HFF-Myc (cell line): ENCODE data around the gene MKRN1.
"Not testable (repeated sequence)": the region's sequence is repeated elsewhere in the genome, so short reads cannot be mapped to it uniquely, and the experiment has no call there.

ENCODE experiments used
- DNase-seq: peaks from one replicate; pipeline ENCODE4 v3.0.0-alpha.2; 2011; ENCODE audit warnings: low read depth; ENCODE audit errors: extremely low read depth
- H3K4me3 ChIP-seq: replicated peaks from 2 replicates; pipeline ENCODE4 v1.5.1; 2011; ENCODE audit warnings: low read depth, mild to moderate bottlenecking, control low read depth, low read length
- TF ChIP-seq, protein P1 (sequence below): IDR thresholded peaks from 2 replicates; pipeline ENCODE4 v1.5.1; 2012; ENCODE audit warnings: mild to moderate bottlenecking, low read depth, low read length, control low read depth; ENCODE audit errors: missing control alignments

MKRN1 gene

GRCh38 chr7:140463111-140463510, 16.2 kb downstream of the MKRN1 start:
- DNase-seq = no peak
- no peak overlapping the region for H3K4me3 ChIP-seq
- TF ChIP-seq, protein P1, sequence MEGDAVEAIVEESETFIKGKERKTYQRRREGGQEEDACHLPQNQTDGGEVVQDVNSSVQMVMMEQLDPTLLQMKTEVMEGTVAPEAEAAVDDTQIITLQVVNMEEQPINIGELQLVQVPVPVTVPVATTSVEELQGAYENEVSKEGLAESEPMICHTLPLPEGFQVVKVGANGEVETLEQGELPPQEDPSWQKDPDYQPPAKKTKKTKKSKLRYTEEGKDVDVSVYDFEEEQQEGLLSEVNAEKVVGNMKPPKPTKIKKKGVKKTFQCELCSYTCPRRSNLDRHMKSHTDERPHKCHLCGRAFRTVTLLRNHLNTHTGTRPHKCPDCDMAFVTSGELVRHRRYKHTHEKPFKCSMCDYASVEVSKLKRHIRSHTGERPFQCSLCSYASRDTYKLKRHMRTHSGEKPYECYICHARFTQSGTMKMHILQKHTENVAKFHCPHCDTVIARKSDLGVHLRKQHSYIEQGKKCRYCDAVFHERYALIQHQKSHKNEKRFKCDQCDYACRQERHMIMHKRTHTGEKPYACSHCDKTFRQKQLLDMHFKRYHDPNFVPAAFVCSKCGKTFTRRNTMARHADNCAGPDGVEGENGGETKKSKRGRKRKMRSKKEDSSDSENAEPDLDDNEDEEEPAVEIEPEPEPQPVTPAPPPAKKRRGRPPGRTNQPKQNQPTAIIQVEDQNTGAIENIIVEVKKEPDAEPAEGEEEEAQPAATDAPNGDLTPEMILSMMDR = no peak

GRCh38 chr7:140458916-140459315, 20.4 kb downstream of the MKRN1 start:
- no peak for DNase-seq
- TF ChIP-seq, protein P1 = no peak
- H3K4me3 ChIP-seq = no peak overlapping the region

DNA sequence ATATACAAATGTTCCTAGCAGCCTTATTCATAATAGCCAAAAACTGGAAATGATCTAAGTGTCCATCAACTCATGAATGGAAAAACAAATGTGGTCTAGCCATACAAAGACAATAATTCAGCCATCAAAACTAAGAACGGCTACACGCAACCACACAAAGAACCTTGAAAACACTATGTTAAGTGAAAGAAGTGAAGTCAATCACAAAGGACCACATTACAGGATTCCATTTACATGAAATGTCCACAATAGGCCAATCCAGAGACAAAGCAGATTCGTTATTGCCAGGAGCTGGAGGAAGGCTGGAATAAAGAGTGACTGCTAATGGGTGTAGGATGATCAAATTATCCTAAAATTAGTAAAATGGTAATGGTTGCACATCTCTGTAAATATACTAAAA, 21.1 kb downstream of the MKRN1 start:
- no peak for DNase-seq
- no peak overlapping the region for H3K4me3 ChIP-seq
- TF ChIP-seq, protein P1 = no peak

DNA sequence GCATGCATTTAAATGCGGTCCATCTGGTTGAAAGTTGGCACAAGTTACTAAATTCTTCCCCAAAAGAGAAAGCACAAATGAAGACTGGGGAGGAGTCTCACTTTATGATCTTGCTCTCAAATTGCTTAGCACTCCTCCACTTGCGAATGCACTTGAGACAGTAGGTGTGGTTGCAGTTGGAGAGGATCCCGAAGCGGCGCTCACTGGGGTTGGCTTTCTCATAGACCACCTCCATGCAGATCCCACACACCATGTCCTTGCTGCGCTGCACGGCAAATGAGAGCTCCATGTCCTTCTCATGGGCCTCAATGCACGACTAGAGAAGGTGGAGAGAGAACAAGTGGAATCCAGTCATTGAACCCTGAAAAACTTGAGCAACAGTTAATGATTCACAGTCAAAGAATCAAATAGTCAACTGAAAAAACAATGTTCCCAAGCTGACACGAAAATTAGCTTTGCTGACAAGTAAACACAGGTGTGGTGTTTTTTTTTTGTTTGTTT, 22.7 kb downstream of the MKRN1 start:
- TF ChIP-seq, protein P1 = no peak
- H3K4me3 ChIP-seq = no peak overlapping the region
- DNase-seq = no peak

- TF ChIP-seq, protein P1 = no peak
Observed at GRCh38 chr7:140455743-140456142, 23.6 kb downstream of the MKRN1 start.

GRCh38 chr7:140454657-140455015, 24.7 kb downstream of the MKRN1 start:
- DNase-seq = no peak
- TF ChIP-seq, protein P1 = no peak
- H3K4me3 ChIP-seq = no peak overlapping the region

More at GRCh38 chr7:140455743-140456142, 23.6 kb downstream of the MKRN1 start:
- no peak overlapping the region for H3K4me3 ChIP-seq
- no peak for DNase-seq

DNA sequence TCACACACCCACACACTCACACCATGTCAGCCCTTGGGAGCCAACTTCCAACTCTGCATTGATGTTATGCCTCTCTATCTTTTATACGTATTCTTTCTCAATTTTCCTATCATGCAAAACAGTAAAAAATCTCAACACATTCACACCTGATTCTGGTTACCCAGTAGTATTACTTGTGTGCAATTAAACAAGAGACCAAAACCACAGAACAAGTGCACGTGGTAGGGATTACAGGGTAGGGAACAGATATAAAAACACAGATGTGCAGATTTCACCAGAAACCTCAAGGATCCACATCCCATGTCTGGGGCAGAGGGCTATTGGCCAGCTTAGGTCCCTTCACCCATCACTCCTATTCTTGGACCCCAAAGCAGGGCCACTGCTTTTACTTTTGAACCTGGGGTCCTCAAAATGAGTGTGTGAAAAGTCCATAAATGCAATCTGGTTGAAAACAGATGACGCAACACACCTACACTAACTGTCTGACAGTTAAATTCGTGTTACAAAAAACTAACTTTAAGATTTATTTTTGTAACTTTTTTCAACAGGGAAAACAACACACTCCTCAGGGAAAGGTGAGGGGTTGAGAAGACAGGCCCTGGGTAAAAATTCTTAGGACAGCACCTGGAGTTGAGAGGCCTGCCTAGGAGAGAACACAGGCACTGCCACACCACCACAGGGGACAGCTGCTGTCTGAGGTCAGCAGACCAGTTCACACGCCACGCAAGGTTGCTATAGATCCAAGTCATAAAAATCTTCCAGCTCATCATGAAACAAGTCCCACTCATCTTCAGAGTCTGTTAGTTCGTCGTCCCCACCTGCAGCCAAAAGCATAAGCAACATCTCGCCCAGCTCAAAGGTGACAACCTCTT, 25.3 kb downstream of the MKRN1 start:
- DNase-seq, H3K4me3 ChIP-seq: not testable (repeated sequence)
